ENCODE results near the gene LDAH.

DNA sequence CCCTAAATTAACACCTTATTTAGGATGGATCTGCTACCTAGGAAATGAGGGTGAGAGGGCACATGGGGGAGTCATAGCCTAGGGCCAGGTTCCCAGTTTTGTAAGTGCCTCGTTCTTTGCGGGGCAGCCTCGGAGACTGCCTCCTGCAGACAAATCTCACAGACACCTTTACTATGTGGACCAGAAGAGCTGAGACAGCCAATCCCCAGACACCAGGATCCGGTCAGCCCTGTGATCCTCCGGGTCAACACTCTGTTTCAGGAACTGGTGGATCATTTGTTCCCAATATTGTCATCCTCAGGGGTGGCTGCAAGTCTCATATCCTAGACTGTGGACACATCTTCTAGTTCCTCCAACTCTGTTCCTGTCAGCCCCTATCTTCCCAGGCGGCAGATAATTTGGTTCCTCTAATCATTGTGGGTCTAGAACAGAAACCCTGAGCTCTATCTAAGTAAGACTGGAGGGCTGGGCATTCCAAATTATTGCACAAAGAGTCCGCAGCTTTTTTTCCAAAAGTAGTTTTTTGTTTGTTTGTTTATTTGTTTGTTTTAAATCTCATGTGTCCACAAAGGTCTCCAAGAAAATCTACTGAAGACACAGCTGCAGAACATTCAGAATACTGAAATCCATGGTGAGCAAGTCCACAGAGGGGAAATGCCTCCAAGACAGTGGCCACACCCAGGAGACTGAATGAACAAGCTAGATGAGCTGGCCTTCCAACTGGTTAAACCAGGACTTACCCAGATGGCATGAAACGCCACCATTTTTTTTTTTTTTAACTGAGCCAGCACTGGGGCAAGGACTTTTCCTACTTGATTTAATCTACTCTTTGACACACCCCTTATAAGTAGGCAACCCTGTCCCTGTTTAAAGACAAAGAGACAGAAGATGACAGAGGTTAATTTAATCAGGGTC is 162.1 kb downstream of the LDAH start:
- TF ChIP-seq, protein P1, sequence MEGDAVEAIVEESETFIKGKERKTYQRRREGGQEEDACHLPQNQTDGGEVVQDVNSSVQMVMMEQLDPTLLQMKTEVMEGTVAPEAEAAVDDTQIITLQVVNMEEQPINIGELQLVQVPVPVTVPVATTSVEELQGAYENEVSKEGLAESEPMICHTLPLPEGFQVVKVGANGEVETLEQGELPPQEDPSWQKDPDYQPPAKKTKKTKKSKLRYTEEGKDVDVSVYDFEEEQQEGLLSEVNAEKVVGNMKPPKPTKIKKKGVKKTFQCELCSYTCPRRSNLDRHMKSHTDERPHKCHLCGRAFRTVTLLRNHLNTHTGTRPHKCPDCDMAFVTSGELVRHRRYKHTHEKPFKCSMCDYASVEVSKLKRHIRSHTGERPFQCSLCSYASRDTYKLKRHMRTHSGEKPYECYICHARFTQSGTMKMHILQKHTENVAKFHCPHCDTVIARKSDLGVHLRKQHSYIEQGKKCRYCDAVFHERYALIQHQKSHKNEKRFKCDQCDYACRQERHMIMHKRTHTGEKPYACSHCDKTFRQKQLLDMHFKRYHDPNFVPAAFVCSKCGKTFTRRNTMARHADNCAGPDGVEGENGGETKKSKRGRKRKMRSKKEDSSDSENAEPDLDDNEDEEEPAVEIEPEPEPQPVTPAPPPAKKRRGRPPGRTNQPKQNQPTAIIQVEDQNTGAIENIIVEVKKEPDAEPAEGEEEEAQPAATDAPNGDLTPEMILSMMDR (IDR thresholded peaks at IDR 0.05): no peak
- TF ChIP-seq EZH2 (IDR thresholded peaks at IDR 0.05; ENCODE audit: borderline replicate concordance, insufficient read depth, low read depth, low read length, poor library complexity, severe bottlenecking): no peak
